Activated CD8-positive, alpha-beta T cell treated with anti-CD3 and anti-CD28 coated beads for 36 hours (primary cell): Measurements from ENCODE around the gene KCNA2. TPM values are rescaled to one million over a fixed set of nuclear protein-coding genes. Genes with fewer than 3 reads are reported as not detected.

Source experiments
- ATAC-seq: fragments of 200-7000 bp; cut with Tn5 transposase; one replicate; pipeline ENCODE4 v1.10.0; 2021; ENCODE audit warnings: mild to moderate bottlenecking, moderate library complexity
- CTCF ChIA-PET: fragments of 350-600 bp; sonication (Branson Sonifier 250); formaldehyde crosslinking; loops from one replicate; lab custom pipeline; 2021; ENCODE audit warnings: antibody characterized with exemption; lab: Charles Lee
- POLR2A ChIA-PET: fragments of 350-600 bp; sonication (Branson Sonifier 250); formaldehyde crosslinking; loops from one replicate; lab custom pipeline; 2021; ENCODE audit warnings: antibody characterized with exemption; lab: Charles Lee
- DNase-seq: peaks from one replicate; pipeline ENCODE4 v3.0.0-alpha.2; 2020
- H3K27ac Mint-ChIP-seq: one replicate; pipeline ENCODE4 v1.8.0; 2021; ENCODE audit warnings: mild to moderate bottlenecking, mixed read lengths
- H3K27me3 Mint-ChIP-seq: one replicate; pipeline ENCODE4 v1.8.0; 2021; ENCODE audit warnings: mixed read lengths
- H3K36me3 Mint-ChIP-seq: one replicate; pipeline ENCODE4 v1.8.0; 2021; ENCODE audit warnings: low read depth, mixed read lengths
- H3K4me1 Mint-ChIP-seq: one replicate; pipeline ENCODE4 v1.8.0; 2021; ENCODE audit warnings: low read depth, mixed read lengths
- H3K4me3 Mint-ChIP-seq: one replicate; pipeline ENCODE4 v1.8.0; 2021; ENCODE audit warnings: mild to moderate bottlenecking, moderate library complexity, mixed read lengths
- H3K9me3 Mint-ChIP-seq: one replicate; pipeline ENCODE4 v1.8.0; 2021; ENCODE audit warnings: mixed read lengths
- intact Hi-C: fragments of 100-400 bp; cut with micrococcal nuclease; formaldehyde crosslinking; loops from one replicate; pipeline ENCODE4 v1.10.0; 2022
- total RNA-seq, 2 experiments: library from RNA; stranded (reverse); gene quantifications; one replicate each; pipeline ENCODE4 v1.2.3, GENCODE V29; 2021
- TF ChIP-seq, protein P1 (sequence below): fragments of 200-600 bp; IDR thresholded peaks from one replicate; pipeline ENCODE4 v1.8.0; 2022; ENCODE audit warnings: antibody characterized with exemption, mild to moderate bottlenecking

KCNA2 gene
- total RNA-seq, 2 experiments from 2014 or later, result 0.02 to 0.14 TPM

DNA sequence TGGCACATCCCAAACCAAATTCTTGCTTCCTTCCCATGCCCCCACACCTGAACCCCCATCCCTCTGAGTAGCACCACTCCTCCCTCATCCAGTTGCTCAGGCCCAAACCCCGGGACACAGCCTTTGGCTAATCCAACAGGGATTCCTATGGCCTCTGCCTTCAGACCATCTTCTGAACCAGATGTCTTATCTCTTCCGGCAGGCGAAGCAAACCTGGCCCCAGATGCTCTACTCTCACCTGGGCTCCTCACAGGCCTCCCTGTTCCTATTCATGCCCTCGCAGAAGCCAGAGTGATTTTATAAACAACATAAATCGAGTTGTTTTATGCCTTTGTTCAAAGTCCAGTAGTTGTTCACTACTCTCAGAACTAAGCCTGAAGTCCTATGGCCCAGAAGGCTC is 12.5 kb upstream of the KCNA2 start:
- no peak overlapping the region for H3K27ac Mint-ChIP-seq
- ATAC-seq, result no peak
- POLR2A ChIA-PET, result interaction anchor here (1.1 to 2.4 kb wide), 8 partner anchors 11 to 162 kb away, joined by 3 to 11 read pairs (median 6); no protein-coding TSS in a partner anchor

DNA sequence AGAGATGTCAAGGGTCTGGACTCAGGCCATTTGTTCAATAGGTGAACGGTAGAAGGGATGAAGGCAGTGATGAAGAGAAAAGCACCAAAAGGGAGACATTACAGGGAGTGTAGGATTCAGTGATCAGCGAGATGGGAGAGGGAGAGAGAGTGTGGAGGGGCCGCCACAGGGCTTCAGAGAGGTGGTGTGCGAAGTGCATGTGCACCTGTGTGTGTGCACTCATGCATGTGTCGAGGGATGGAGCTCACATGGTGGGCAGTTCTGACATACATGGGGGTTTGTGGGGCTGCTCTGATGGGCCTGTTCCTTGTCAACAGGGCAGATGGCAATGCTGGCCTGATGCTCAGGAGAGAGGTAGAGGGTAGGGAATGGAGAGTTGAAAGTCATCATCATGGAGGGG is 11.4 kb upstream of the KCNA2 start:
- Mint-ChIP-seq H3K4me3 (no peak overlapping the region), H3K4me1 (peaks cover 27% of the 10 kb centered on the region), H3K9me3 (no peaks in the 10 kb centered on the region), H3K36me3 (no peaks in the 10 kb centered on the region), H3K27me3 (no peaks in the 10 kb centered on the region), H3K27ac (no peak overlapping the region)
- intact Hi-C loops, result loop anchor here (5.0 kb wide), 1 partner anchor 60 kb away; no protein-coding TSS in a partner anchor
- CTCF ChIA-PET, result interaction anchor here (0.6 to 9.1 kb wide), 7 partner anchors 11 to 166 kb away, joined by 3 to 206 read pairs (median 8); partner anchors contain the start of gene KCNA2
- no peak for ATAC-seq
- POLR2A ChIA-PET, result interaction anchor here (1.7 kb wide), 1 partner anchor 169 kb away, joined by 4 read pairs; no protein-coding TSS in a partner anchor
- DNase-seq, result no peak
- TF ChIP-seq, protein P1, sequence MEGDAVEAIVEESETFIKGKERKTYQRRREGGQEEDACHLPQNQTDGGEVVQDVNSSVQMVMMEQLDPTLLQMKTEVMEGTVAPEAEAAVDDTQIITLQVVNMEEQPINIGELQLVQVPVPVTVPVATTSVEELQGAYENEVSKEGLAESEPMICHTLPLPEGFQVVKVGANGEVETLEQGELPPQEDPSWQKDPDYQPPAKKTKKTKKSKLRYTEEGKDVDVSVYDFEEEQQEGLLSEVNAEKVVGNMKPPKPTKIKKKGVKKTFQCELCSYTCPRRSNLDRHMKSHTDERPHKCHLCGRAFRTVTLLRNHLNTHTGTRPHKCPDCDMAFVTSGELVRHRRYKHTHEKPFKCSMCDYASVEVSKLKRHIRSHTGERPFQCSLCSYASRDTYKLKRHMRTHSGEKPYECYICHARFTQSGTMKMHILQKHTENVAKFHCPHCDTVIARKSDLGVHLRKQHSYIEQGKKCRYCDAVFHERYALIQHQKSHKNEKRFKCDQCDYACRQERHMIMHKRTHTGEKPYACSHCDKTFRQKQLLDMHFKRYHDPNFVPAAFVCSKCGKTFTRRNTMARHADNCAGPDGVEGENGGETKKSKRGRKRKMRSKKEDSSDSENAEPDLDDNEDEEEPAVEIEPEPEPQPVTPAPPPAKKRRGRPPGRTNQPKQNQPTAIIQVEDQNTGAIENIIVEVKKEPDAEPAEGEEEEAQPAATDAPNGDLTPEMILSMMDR, result no peak

More for the DNA sequence above, 12.5 kb upstream of the KCNA2 start:
- TF ChIP-seq, protein P1, result no peak
- intact Hi-C loops, result loop anchor here (1.0 to 5.0 kb wide), 3 partner anchors 61 to 162 kb away; no protein-coding TSS in a partner anchor
- CTCF ChIA-PET, result interaction anchor here (0.6 to 9.1 kb wide), 51 partner anchors 9 to 411 kb away, joined by 3 to 206 read pairs (median 6); partner anchors contain the start of genes KCNA10, KCNA2 and KCNA3
- DNase-seq, result no peak
- Mint-ChIP-seq H3K4me3 (no peak overlapping the region), H3K36me3 (no peaks in the 10 kb centered on the region), H3K4me1 (peaks cover 27% of the 10 kb centered on the region), H3K9me3 (peaks cover 3% of the 10 kb centered on the region), H3K27me3 (no peaks in the 10 kb centered on the region)

DNA sequence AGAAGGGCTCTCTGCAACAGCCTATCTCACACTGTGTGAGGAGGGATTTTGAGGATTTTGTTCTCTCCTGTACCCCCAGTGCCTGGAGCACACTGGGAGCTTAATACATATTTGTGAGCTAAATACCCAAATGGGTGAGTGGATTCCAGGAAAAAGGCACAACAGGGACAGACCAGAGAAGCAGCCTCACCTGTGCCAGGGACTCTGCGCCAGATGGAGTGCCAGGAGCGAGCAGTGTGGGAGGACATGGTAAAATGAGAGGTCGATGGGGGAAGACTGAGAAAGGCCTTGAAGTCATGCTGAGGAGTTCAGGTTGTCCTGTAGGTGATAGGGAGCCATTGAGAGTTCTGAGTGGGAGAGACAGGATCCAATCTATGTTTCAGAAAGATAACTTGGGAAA is 11.0 kb upstream of the KCNA2 start:
- peaks cover 27% of the 10 kb centered on the region for H3K4me1 Mint-ChIP-seq
- ChIA-PET POLR2A (interaction anchor here (0.6 to 1.7 kb wide), 2 partner anchors 29 to 170 kb away, joined by 3 to 4 read pairs; no protein-coding TSS in a partner anchor), CTCF (interaction anchor here (1.0 to 9.1 kb wide), 12 partner anchors 11 to 205 kb away, joined by 3 to 206 read pairs (median 7); partner anchors contain the start of gene KCNA2)
- H3K27ac Mint-ChIP-seq, result no peak overlapping the region
- DNase-seq (no peak), ATAC-seq (no peak)
- intact Hi-C loops, result loop anchor here (5.0 kb wide), 1 partner anchor 60 kb away; no protein-coding TSS in a partner anchor
- no peak overlapping the region for H3K4me3 Mint-ChIP-seq
- H3K9me3 Mint-ChIP-seq, result no peaks in the 10 kb centered on the region
- H3K27me3 Mint-ChIP-seq, result no peaks in the 10 kb centered on the region
- TF ChIP-seq, protein P1, result no peak
- no peaks in the 10 kb centered on the region for H3K36me3 Mint-ChIP-seq

DNA sequence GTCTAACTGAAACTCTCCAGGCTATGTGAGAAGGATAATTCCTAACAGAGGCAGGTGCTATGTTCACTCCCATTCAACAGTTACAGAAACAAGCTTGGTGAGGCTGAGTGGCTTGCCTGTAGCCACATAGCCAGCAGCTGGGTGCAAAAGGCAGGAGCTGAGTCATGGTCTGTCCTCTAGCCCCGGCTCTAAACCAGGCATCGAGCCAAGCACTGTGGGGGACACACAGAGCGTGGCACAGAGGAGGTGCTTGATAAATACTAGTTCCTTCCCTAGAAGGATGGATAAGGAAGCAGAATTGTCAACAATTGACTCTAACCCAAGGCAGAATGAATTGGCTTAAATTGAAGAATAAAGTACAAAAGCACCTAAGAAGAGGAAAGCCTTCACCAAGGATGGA is 10.4 kb upstream of the KCNA2 start:
- Mint-ChIP-seq H3K27me3 (no peaks in the 10 kb centered on the region), H3K36me3 (no peaks in the 10 kb centered on the region), H3K9me3 (no peaks in the 10 kb centered on the region), H3K4me1 (peaks cover 27% of the 10 kb centered on the region), H3K27ac (no peak overlapping the region), H3K4me3 (no peak overlapping the region)
- DNase-seq, result no peak
- CTCF ChIA-PET, result interaction anchor here (0.7 to 9.1 kb wide), 14 partner anchors 10 to 204 kb away, joined by 3 to 206 read pairs (median 6); partner anchors contain the start of gene KCNA2
- intact Hi-C loops, result loop anchor here (5.0 kb wide), 1 partner anchor 59 kb away; no protein-coding TSS in a partner anchor
- ATAC-seq, result no peak
- TF ChIP-seq, protein P1, result no peak
- POLR2A ChIA-PET, result interaction anchor here (0.6 to 1.7 kb wide), 3 partner anchors 29 to 170 kb away, joined by 3 to 4 read pairs (median 3); no protein-coding TSS in a partner anchor
